NOMO-1 treated with dmso at 0.1 percent for 144 hours (cell line): ENCODE measurements around the gene MMP21.

ENCODE experiments used
- DNase-seq: peaks from one replicate; lab custom pipeline; 2025; ENCODE audit not compliant: unreplicated experiment; lab: John Stamatoyannopoulos, UW

The MMP21 gene

DNA sequence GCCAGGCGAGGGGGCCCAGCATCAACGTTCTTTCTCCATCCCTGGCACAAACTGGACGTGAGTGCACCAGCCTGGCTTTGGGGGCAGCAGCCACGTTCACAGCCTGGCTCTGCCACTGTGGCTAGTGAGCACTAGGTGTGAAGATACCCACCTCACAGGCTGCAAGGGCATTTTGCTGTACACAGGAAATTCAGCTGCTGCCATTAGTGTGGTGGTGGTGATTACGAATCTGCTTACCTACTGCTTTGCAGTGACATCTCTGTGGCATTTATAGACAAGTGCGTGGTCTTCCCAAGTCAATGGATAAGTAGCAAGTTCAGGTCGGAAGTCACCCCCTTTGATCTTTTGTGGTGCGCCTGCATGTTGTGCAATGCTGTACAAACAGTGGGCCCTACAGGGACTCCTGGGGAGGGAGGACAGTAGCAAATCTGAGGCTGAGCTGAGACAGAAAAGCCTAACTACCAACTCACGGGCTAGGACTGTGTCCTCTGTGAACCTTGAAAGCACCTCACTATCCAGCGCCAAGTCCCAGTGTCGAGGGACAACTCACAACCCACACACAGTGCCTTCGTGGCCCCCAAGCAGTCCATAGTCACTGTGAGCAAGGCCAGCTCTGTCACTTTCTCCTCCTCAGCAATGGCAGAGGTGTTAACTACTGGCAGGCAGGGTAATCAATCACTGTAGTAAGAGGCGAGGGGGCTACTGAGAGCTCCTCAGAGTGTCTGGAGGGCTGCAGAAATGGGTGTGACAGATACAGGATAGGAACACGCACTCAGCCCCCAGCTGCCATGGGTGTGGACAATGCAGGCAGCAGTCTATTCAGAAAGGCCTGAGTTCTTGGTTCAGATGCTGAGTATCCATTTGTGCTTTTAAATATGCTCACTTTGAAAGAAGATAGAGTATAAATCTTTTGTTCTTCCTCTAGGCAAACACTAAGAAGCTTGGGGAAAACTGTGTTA, 17.0 kb upstream of the MMP21 start:
- DNase-seq = no peak

DNA sequence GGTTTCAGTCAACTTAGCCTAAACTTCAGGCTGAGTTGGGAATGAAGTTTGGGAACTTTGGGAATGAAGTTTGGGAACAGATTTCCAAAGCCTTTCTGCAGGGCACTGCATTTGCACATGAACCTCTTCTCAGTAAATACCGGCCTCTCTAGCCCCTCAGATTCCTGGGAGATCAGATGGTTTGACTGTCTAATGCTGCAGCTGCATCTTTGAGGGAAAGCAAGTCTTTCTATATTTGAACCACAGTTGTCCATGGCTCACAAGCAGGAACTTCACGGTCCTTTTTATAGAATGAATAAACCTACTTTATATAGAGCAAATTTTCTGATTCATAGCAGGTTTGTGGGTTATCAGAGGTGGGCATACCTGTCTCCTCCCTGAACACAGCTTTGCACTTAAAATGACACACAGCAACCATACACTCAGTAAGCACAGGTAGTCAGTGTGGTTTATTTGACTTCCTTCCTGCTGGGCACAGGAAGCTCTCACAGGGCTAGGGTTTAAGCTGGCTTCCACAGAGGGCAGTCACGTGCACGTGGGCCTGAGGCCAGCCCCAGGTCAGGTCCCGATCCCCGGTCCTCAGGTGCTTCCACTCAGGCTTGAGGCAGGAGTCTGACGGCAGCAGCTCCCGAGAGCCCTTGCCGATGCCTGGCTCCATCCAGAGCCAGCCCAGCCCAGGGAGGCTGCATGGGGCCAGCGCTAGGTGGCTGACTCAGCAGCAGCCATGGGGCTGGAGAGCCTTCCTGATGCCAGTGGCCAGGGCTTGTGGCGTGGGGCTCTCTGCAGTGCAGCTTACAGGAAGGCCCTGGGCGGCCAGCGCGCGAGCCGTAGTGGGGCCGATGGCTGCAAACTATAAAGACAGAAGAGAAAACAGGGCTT, 12.8 kb upstream of the MMP21 start:
- DNase-seq = no peak

DNA sequence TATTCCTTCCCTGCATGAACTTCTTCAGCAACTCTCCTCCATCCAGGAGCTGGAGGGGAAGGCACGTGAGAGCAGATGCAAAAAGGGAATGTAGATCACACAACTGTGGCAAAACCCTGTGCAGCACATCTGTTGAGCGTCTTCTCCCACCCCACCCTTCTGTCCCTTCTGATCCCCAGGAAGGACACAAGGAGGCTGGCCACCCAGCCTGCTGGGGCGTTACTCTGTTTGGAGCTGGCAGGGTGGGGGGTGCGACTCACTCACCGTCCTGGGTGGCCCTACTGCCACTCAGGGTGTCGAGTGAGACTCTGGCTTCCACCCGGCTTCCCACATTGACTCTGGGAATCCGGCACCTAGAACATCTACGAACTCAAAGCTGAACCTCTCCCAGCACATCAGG, 10.2 kb upstream of the MMP21 start:
- DNase-seq = no peak

DNA sequence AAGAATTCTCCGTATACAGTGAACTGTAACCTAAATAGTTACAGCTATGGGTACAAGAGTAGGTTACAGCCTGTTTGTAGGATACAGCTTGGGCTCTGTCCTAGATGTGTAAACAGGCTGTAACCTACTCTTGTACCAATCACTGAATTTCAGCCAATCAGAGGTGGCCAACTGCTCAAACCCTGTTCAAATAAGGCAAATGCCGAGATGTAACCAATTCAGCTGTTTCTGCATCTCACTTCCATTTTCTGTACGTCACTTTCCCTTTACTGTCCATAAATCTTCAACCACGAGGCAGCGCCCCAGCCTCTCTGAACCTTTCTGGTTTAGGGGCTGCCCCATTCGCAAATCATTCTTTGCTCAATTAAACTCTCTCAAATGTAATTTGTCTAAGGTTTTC, 8.3 kb upstream of the MMP21 start:
- DNase-seq = no peak

DNA sequence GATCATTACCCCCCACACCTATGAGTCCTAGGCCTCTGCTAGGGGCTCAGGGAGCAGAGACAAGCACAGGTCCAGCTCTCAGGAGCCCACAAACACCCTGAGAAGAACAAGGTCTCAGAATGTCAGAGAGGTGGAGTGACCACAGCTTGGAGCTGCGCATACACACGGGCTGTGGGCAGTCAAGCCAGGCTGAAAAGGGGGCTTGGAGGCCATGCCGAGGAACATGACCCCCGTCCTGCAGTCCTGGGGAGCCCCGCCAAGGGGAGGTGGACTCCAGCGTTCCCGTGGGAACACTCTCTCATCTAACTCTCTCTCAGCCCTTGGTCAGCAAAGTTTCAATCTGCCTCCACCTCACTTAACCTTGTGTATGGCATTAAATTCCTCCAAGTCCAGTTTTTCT, 7.8 kb upstream of the MMP21 start:
- no peak for DNase-seq

DNA sequence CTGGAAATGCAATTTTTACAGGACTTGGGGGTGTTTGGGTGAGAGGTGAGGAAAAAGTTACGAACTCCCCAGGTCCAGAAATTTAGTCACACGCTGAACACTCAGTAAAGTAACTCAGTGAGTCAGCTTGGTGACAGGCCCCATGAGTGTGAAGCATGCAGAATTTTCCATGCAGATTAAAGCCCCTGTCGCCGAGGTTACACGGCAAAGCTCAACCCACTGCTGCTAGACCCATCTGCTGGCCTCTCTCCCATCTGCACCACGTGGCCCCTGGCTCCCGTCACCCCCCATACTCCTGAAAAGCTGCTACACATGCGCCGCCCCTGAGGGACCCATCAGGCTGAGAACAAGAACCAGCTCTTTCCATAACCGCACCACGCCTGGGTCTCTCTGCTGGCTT, 7.0 kb upstream of the MMP21 start:
- no peak for DNase-seq

DNA sequence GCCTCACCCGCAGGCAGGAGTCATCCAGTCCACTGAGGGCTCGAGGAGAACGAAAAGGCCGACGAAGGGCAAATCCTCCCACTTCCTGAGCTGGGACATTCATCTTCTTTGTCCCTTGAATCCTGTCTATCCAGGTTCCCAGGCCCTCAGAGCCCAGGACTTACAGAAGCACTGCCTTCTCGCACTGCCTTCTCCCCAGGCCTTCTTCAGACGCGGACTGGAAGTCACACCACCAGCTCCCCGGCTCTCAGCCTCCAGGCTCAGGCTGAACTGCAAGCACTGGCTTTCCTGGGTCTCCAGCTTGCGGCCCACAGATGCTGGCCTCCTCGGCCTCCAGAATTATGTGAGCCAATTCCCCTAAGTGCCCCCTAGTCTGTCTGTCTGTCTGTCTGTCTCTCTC, 6.4 kb upstream of the MMP21 start:
- DNase-seq = no peak

DNA sequence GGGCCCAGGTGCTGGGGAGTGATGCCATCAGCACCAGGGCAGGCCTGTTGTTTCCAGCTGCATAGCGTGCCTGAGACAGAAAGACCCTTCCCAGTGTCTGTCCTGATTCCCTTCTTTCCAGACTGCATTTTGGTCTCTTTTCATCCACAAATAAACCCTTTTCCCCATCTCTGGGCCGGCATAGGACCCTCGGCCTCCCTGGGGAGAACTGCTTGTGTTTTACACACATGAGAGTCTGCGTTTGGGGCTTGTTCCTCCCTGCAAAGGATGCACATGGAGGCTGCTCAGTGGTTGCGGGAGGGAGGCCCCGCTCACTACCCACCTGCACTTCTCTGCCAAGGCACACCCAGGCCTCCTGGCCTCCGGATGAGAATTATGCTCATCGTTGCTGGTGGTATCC, 5.8 kb upstream of the MMP21 start:
- DNase-seq = no peak

DNA sequence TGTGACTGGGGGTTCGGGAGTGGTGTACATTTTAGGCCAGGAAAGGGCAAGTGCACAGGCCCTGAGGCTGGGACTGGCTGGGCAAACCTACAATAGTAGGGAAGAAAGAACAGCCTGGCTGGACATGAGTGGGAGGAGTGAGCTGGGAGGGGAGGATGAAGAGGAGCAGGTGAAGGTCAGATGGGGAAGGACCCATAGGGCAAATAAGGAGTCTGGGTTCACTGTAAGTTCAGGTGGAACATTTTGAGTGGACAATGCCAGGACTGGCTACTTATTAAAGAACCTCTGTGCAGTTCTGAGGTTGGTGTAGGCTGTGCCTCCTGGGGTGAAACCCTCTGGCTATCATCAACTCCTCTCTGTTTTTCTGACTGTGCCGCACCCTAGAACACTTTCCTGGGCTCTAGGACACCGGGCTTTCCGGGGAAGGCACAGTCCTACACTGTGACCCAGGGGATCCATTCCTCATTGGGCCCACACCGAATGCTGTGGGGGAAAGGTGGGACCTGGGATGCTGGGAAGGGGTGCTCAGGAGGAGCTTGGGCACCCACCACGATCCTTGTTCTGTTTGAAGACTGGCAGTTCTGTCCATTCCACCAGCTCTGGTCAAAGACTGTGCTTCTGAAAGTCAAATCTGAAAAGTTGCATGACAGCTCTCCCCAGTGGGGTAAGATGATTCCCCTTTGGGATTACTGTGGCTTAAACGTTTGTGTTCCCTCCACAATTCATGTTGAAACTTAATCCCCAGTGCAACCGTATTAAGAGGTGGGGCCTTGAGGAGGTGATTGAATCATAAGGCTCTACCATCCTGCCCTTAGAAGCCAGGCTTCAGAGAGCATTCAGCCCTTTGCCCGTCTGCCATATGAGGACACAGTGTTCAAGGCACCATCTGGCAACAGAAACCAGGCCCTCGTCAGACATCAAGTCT, 4.0 kb upstream of the MMP21 start:
- no peak for DNase-seq

DNA sequence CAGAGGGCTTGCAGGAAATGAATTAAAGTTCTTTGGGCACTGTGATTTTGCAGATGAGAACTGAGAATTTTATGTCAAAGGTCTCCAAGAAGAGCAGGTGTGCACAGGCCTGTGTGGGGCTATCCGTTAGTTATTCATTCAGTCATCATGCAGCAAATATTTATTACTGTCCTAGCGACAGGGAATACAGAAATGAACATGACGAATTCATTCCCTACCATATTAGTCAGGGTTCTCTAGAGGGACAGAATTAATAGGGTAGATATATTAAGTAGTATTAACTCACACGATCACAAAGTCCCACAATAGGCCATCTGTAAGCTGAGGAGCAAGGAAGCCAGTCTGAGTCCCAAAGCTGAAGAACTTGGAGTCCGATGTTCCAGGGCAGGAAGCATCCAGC, 2.9 kb upstream of the MMP21 start:
- no peak for DNase-seq

DNA sequence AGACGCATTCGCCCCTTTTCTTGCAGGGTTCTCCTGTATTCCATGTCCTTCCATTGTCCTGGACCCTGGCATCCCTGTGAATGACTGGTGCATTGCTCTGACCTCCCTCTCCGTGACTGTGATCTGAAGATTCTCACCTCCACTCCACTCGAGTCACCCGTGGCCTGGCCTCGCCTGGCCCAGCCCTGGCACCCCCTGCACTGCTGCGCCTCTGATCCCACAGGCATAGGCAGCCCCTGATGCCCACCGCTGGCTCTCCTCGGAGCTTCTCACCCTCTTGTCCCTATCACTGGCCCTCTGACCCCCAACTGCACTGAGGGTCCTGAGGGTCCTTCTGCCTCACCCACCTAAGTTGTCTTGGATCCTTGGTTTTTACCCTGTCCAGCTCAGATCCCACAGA, 2.2 kb upstream of the MMP21 start:
- DNase-seq = no peak

DNA sequence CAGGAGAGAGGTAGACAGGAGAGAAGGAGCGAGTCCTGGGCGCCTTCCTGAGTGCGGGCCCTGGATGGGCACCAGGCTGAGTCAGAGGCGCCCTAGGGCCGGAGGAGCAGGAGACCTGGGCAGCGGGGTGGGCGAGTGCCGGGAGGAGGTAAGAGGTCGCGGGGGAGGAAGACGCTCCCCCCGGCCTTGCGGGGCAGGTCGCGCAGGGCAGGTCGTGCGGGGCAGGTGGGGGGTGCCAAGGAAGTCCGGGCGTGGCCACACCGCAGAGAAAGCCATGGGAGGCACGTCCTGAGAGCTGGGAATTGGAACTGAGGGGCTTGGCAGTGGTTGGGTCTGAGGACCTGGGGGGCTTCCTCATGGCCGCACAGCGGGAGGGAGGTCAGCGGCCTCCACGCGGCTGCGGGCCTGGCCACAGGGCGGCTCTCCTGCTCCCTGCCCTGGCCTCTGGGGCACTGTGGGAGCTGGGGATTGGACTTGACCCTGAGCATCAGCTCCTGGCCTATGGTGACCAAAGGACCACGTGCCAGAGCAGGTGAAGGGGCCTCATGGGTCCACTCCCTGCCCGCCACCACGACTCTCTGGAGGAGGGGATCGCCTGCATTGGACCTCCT, 935 bp downstream of the MMP21 start:
- DNase-seq = no peak

DNA sequence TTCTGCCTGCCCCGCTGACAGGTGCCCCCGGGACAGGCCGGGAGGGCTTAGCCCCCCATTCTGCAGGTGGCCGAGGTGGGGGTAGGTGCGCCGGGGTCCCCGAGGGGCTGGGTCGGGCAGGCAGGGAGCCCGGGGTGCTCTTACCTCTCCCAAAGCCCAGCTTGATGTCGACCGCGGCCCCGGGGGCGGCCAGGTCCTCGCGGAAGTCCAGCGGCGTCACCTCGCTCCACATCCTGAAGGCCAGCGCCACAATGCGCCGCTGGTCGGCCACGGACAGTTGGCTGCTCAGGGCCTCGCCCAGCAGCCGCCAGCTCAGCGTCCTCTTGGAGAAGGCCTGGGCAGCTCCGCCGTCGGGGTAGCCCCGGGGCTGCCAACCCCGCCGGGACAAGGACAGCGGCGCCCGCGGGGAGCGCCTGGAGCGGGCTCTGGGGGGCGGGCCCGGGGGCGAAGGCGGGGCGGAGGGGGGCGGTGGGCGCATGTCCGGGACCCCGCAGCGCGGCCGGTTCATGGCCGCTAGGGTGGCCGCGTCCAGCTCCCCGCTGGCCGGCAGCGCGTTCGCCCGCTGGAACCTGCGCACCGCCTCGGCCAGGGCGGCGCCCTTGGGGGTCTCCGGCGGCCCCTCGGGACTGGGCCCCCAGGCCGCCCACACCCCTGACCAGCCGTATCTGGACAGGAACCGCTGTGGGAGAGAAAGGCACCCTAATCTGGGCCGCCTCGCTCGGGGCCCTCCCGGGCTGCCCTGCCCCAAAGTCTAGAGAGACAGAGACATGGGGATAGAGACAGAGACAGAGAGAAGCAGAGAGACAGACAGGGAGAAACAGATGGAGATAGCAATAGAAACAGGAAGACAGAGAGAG, 1.7 kb downstream of the MMP21 start:
- no peak for DNase-seq

DNA sequence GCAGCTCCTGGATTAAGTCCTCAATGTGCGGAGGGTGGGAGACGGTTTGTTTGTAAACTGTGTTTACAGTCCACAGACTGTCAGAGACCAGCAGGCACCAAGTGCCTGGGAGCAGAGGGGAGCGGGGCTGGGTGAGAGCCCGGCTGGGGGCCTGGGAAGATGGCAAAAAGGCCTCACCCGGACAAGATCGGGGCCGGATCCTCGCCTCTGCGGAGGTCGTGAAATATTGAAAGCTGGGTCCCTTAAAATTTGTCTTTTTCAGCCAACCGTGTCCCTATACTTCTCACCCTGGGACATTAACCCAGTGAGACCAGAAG, 2.8 kb downstream of the MMP21 start:
- no peak for DNase-seq

DNA sequence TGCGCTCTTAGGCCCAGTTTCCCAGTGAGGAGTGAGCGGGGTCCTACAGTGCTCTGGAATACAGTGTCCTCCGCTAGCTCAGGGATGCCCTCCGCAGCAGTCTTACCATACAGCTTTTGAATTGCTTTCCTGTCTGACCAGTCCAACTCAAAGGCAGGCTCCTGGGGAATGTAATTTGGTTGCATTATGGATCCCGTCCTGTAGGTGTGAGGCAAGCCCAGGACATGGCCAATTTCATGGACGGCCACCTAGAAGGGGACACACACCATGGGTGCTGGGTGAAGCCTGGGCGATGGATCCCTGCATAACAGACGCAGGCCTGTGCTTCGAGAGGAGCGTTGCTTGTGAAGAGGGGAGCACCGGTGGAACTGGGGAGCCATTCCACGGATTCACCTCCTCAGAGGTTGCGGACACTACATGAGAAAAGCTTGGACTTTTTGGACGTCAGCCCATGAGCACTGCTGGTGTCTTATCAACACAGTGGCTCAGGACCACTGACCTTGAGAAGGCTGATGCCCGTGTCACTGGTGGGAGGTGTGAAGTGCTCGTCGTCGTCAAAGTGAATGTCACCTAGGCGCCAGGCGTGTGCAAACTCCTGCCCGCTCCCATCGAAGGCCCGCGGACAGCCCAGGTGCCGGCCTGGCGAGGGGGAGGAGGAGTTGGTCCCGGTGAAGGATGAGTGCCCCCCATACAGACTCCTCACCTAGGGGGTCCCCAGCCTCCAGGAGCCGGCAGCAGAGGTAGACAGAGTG, 3.3 kb downstream of the MMP21 start:
- no peak for DNase-seq

DNA sequence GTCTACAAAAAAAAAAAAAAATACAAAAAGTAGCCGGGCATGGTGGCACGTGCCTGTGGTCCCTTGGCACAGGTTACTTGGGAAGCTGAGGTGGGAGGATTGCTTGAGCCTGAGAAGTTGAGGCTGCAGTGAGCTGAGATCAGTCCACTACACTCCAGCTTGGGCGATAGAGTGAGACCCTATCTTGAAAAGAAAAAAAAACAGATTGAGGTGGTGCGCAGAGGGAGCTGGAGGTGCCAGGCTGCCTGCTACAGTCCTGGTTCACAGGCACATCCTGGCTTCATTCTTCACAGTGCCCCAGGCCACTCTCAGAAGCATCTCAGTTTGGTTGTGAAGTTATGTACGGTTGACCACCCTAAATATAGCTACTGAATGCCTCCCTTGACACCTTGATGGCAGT, 4.8 kb downstream of the MMP21 start:
- DNase-seq = no peak

DNA sequence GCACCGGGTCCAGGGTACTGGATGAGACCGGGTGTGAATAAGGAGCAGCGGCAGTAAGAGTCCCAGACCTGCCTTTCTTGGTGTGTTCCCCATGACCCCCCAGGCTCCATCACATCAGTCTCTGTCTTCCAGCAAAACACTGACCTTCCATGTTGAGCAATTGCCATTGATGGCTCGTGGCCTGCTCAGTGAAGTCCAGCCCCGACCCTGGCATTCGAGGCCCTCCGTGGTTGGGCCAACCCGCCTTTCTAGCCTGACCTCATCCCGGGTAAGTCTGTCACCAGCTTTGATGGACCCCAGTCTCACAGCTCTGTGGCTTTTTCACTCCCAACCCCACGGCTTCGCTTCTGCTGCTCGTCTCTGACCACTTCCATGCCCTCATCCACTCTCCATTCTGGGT, 6.4 kb downstream of the MMP21 start:
- no peak for DNase-seq

DNA sequence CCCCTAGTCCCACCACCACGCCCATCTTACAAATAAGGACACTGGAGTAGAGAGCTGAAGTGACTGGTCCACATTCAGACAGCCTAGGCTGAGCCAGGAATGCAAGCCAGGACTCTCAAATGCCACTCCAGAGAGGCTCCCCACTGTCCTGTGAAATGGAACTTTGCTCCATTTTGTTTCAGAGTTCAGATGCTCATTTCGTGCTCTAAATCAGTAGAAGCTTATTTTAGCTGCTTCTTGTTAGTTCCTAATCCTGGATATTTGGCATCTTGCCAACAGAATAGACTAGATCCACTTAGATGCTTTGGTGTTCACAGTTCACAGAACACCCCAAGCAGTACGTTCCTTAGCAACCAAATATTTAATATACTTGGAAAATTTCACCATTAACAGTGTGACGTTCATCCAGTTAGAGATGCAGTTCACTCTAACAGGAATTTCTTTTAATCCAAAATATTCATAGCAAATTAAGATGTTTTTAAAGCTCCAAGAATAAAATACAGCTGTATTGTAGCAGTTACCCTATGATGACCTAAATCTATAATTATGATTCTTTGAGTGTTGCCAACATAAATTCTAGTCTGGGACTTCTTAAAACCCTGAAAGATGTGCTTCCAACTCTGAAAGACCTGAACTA, 7.3 kb downstream of the MMP21 start:
- DNase-seq = no peak

DNA sequence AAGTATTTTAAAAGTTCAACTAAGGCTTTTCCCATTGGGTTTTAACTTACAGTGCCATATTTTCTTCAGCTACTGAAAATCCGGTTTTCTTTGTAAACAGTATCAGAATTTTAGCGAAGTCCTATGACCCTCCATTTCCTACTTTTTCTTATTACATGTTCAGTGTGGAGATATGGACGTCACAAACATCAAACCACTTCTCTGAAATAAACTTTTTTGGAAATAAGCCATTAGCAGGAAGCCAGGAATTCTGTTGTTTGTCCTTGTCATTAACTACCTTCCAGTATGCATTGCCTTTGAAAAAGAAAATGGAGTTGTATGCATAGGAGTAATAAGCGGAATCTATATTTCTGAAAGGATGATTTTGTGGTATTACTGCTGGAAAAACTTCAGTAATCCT, 9.1 kb downstream of the MMP21 start:
- no peak for DNase-seq
